HG03135 (cell line): ENCODE data around the gene FITM1.

Experiments used
- ATAC-seq: cut with Tn5 transposase; IDR thresholded peaks from one replicate; pipeline ENCODE4 v1.9.1; 2021; ENCODE audit warnings: mild to moderate bottlenecking, moderate library complexity; ENCODE audit not compliant: unreplicated experiment

Gene FITM1

GRCh38 chr14:24117179-24117578 lies 13.3 kb upstream of the FITM1 start:
- no peak for ATAC-seq

DNA sequence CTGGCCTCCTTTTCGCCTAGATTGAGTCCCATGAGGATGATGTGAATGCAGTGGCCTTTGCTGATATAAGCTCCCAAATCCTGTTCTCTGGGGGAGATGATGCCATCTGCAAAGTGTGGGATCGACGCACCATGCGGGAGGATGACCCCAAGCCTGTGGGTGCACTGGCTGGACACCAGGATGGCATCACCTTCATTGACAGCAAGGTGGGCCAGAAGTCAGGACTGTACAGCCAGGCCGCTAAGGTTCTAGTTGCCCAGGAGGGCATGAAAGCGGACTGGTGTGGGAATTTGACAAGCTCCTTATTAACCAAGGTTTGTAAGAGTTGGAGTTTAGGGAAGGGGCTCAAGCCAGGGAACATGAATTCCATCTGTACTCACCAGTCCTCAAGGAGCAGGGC lies 10.8 kb upstream of the FITM1 start:
- no peak for ATAC-seq

DNA sequence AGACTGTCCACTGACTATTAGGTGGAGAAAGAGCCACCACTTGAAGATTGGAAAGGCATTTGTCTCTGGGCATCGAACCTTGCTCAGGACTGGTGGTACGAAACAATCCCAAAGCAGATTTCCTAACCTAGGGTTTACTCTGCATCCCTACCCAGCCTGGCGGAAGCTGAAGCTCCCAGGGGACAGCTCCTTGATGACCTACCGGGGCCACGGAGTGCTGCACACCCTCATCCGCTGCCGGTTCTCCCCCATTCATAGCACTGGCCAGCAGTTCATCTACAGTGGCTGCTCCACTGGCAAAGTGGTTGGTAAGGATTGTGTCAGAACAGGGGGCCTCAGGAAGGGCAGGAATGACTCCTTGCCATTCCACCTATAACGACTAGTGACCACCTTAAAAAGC lies 9.2 kb upstream of the FITM1 start:
- ATAC-seq, result no peak

DNA sequence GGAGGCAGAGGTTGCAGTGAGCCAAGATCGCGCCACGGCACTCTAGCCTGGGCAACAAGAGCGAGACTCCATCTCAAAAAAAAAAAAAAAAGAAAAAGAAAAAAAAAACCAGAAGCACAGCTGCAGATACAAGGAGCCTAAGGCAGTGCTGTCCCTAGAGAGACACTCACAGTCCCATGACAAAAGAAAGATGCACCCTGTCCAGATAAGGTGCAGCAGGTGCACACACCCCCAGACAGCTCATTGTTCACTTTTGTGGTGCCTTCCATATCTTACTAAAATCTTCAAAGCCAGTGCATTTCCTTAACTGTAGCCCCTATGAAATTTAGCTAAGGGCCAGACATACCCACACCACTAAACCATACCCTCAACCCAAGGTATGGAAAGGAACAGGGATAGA lies 8.0 kb upstream of the FITM1 start:
- no peak for ATAC-seq

DNA sequence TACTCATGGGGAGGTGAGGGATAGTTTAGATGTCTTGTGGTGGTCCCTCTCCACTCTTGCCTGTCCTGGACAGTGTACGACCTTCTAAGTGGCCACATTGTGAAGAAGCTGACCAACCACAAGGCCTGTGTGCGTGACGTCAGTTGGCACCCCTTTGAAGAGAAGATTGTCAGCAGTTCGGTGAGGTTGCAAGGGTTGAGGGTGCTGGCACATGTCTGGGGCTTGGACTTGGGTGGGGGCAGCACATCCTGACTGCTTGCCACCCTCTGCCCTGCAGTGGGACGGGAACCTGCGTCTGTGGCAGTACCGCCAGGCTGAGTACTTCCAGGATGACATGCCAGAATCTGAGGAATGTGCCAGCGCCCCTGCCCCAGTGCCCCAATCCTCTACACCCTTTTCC lies 7.6 kb upstream of the FITM1 start:
- no peak for ATAC-seq

DNA sequence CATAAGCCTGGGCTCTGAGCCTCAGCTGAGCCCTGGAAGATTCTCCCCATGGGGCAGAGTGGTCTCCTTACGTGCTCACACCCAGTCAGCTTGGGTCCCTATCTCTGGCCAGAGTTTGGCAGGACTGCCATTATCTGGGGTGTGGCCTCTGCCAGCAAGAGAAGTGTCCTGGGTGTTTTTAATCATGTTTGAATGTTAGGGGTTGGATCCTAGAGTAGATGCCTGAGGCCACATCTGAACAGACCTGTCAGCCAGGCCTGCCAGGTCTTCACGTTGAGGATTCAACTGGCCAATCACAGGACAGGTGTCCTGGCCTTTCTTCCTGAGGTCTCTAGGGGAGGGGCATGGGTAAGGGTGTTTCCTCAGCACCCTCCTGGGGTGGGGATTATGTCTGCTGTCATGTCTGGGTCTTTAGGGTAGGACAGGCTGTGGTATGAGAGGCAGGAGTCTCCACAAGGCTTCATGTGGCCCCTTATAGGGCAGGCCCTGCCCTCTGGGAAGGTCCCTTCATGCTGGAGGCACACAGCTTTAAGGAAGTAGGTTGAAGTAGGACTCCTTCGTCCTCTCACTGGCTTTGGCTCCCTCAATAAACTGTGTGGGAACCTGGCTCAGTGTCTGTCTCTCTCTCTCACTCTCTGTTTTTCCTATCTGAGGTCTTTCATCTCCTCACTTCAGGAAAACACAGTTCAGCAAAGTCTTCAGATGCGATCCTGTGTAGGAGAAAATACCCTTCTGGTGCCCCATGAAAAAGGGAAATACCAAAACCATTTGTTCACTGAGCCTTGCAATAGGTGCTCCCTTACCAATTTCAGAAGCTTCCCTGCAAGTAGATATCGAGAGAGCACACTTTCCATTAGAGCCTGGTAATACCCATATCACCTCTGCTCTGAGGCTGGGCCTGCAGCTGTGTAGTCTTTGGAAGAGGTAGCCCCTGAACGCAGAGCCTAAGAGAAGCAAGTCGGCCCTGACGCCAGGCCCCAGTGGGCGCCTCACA lies 6.7 kb upstream of the FITM1 start:
- ATAC-seq, result no peak

GRCh38 chr14:24126939-24127338 lies 3.5 kb upstream of the FITM1 start:
- ATAC-seq, result no peak

GRCh38 chr14:24127673-24128072 lies 2.8 kb upstream of the FITM1 start:
- ATAC-seq, result no peak

- no peak for ATAC-seq
Observed at GRCh38 chr14:24129410-24129998, 955 bp upstream of the FITM1 start.

DNA sequence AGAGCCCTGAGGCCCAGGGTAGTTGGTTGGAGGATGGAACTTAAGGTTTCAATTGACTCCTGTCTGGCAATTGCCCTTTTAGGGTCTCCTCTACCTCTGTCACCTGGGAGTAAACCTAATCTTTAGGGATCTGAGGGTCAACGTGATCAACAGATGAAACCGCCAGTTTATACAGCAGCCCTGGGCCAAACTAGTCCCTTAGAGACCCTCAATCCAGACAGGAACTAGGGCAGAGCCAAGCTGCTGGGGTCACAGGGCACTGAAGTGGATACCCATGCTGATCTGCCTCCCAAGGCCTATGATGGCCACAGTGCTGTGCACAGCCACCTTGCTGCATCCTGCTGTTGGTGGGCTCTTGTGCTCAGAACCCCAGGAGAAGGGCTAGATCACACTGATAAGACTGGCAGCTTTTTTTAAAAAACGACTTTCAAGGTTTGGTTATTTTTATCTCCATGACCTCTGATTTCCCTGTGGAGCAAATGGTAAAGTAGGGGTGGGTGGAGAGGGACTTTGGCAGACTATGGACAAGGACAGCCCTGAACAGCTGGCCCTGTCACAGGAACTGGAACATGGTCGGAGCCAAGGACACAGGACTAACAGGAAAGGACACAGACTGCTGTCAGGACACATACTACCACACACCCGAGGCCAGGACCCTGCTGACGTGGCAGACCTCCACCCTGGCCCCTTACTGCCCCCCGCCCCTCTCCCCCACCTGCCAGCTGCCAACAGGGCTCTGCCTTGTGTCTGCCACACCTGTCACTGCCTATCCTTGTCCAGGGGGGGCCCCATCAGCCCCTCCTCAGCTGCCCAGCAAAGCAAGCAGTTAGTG lies 474 bp downstream of the FITM1 start:
- ATAC-seq, result no peak

GRCh38 chr14:24131549-24131966 lies 1.1 kb downstream of the FITM1 start:
- no peak for ATAC-seq

DNA sequence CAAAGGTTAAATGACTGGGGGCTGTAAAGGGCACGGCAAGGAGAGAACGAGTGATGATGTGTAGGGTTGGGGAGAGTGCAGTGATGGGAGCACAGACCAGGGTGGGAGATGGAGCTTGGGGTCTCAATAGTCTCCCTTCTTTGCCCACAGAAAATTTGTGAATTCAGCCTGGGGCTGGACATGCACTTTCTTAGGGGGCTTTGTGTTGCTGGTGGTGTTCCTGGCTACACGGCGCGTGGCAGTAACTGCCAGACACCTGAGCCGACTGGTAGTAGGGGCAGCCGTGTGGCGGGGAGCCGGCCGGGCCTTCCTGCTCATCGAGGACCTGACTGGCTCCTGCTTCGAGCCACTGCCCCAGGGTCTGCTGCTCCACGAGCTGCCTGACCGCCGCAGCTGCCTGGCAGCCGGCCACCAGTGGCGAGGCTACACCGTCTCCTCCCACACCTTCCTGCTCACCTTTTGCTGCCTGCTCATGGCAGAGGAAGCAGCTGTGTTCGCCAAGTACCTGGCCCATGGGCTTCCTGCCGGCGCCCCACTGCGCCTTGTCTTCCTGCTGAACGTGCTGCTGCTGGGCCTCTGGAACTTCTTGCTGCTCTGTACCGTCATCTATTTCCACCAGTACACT lies 1.7 kb downstream of the FITM1 start:
- no peak for ATAC-seq

DNA sequence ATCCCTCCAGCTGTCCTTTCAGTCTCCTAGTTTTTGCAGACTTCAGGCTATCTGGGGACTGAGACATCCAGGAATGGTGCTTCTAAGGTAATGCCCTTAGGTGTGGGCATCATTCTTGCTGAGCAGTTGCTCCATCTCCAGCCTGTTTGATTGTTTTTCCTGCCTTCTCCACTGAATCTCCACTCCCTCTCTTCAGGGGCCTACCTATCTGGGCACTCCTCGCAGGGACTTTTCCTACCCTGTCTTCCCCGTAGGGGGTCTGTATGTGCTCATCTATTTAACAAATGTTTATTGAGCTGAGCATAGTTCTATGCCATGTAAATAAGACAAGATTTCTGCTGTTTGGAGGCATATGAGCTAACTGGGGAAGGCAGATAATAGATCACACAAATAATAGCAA lies 2.5 kb downstream of the FITM1 start:
- ATAC-seq, result no peak

- ATAC-seq, result no peak
Observed at GRCh38 chr14:24133735-24134134, 3.3 kb downstream of the FITM1 start.

- ATAC-seq, result no peak
Observed at GRCh38 chr14:24135584-24135833, 5.0 kb downstream of the FITM1 start.

DNA sequence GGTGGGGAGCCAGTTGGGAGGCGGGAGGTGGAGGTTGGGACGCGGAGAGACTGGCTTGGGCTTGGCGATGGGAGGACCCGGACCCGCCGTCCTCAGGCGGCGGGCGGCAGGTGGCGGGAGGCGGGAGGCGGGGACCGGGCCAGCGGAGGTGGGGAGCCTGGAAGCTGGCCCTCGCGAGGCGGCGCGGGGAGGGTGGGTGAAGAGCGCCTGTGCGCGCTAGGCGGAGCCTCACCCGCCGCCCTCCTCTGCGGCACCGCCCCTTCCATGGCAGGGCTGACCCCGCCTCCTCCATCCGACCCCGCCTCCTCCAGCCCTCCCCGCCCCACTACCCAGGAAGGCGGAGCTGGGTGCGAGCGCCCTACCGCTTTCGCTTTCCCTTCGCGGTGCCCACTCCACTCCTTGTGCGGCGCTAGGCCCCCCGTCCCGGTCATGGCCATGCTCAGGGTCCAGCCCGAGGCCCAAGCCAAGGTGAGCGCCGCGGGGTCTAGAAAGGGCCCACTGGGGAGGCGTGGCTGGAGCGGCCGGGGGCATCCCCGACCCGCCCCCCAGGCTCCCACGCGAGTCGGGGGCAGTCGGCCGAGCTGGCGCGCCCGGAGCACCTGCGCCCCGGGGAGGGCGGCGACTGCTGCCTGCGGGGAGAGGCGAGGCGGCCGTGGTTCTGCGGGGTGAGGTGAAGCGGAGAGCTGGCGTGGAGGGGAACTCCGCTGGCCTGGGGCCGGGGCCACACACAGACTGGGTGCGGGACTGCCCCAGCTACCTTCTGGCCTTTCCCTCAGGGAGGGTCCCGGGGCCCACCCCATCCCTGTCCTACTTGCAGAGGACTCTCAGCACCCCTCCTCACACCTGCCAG lies 5.6 kb downstream of the FITM1 start, which contains the start of gene PSME1:
PSME1 (plus strand) TSS at position 361 of the 850 bp plus-strand sequence; CDS start at position 430, 69 bp downstream.
- peak; percentile 87 for ATAC-seq

DNA sequence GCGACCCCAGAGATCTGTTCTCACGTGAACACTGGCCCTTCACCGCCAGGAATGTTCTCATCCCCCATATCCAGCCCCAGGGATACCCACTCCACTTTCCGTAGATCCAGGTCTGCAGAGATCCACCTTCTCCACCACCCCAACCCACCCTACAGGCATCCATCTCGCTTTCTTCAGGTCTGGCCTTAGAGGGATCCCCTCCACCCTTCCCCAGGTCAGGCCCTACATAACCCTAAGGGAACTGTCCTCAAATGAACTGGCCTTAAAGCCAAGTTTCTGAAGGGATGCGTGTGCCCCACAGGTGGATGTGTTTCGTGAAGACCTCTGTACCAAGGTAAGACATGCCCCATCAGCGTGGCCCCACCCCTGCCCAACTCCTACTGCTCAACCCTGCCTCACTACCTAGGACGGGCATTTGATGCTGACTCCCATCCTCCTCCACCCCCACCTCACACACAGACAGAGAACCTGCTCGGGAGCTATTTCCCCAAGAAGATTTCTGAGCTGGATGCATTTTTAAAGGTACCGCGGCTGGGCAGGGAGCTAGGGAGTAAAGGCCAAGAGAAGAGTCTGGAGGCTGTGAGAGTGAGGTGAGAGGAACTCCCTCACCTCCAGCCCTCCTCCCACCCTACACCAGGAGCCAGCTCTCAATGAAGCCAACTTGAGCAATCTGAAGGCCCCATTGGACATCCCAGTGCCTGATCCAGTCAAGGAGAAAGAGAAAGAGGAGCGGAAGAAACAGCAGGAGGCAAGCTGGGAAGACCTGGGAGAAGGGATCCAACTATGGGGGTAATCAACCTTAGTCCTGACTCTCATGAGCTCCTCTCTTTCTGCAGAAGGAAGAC lies 6.4 kb downstream of the FITM1 start:
- no peak for ATAC-seq

DNA sequence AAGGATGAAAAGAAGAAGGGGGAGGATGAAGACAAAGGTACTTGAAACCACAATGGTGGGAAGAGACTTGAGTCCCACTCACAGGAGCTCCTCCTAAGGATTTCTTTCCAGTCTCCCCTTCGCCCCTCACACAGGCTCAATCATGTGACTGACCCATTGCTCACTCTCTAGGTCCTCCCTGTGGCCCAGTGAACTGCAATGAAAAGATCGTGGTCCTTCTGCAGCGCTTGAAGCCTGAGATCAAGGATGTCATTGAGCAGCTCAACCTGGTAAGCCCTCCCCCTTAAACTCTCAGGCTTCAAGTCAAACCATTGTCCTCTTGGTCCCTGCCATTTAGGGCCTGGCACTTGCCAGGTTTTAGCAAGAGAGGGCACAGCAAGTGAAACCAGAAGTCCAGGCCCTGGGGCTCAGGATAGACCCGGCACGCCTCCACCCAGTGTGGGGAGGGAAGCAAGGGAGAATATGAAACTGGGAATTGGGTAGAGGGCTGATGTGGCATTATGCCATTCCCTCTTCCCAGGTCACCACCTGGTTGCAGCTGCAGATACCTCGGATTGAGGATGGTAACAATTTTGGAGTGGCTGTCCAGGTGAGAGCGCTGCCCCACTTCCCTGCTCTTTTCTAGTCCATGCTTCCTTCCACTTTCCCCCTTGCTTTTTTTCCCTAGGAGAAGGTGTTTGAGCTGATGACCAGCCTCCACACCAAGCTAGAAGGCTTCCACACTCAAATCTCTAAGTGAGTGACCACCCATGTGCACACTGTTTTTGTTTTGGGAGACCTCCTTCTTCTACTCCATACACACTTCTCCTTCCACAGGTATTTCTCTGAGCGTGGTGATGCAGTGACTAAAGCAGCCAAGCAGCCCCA lies 7.3 kb downstream of the FITM1 start:
- no peak for ATAC-seq
